Neural cell (in vitro differentiated cells): Measurements from ENCODE around the gene BLTP2. TPM values are rescaled to one million over a fixed set of nuclear protein-coding genes. Genes with fewer than 3 reads are reported as not detected.

ENCODE experiments used
- H2AFZ ChIP-seq: fragments of 200-600, 300-800 bp; sonication (generic), shearing (Covaris generic); 2 replicates; pipeline ENCODE4 v1.6.0; 2014; ENCODE audit warnings: low read depth, mild to moderate bottlenecking, antibody characterized with exemption, low read length, moderate library complexity
- H3F3A ChIP-seq: fragments of 200-600 bp; shearing (Covaris generic); 2 replicates; pipeline ENCODE4 v1.6.1; 2016; ENCODE audit warnings: mild to moderate bottlenecking, moderate library complexity, mixed read lengths, antibody characterized with exemption, low read length; ENCODE audit not compliant: insufficient read depth, poor library complexity, severe bottlenecking
- H3K27ac ChIP-seq: fragments of 200-600, 300-800 bp; sonication (generic), shearing (Covaris generic); 2 replicates; pipeline ENCODE4 v1.5.1; 2014; ENCODE audit warnings: mild to moderate bottlenecking, low read length, moderate library complexity
- H3K27me3 ChIP-seq: fragments of 300-800, 200-600 bp; sonication (generic), shearing (Covaris generic); 2 replicates; pipeline ENCODE4 v1.6.0; 2014; ENCODE audit warnings: mild to moderate bottlenecking, low read depth, low read length, moderate library complexity; ENCODE audit not compliant: insufficient read depth
- H3K36me3 ChIP-seq: fragments of 300-800, 200-600 bp; sonication (generic), shearing (Covaris generic); 2 replicates; pipeline ENCODE4 v1.5.1; 2014; ENCODE audit warnings: mild to moderate bottlenecking, antibody characterized with exemption, low read length, moderate library complexity; ENCODE audit not compliant: insufficient read depth
- H3K4me2 ChIP-seq: fragments of 300-800, 200-600 bp; sonication (generic), shearing (Covaris generic); 2 replicates; pipeline ENCODE4 v1.6.0; 2014; ENCODE audit warnings: mild to moderate bottlenecking, low read length
- H3K4me3 ChIP-seq: fragments of 300-800, 200-600 bp; sonication (generic), shearing (Covaris generic); 2 replicates; pipeline ENCODE4 v1.5.1; 2014; ENCODE audit warnings: mild to moderate bottlenecking, low read length, moderate library complexity
- H3K79me2 ChIP-seq: fragments of 200-600 bp; shearing (Covaris generic); replicated peaks from 2 replicates; pipeline ENCODE4 v1.6.0; 2014; ENCODE audit warnings: mild to moderate bottlenecking, low read length, moderate library complexity; ENCODE audit not compliant: insufficient read depth
- H3K9ac ChIP-seq: fragments of 300-800, 200-600 bp; sonication (generic), shearing (Covaris generic); 2 replicates; pipeline ENCODE4 v1.6.1; 2016; ENCODE audit warnings: mild to moderate bottlenecking, low read length, mixed read lengths
- H3K9me2 ChIP-seq: fragments of 200-600 bp; shearing (Covaris generic); 2 replicates; pipeline ENCODE4 v1.6.1; 2016; ENCODE audit warnings: mild to moderate bottlenecking, low read length, mixed read lengths; ENCODE audit not compliant: insufficient read depth
- H3K9me3 ChIP-seq: fragments of 200-600, 300-800 bp; sonication (generic), shearing (Covaris generic); 2 replicates; pipeline ENCODE4 v1.6.1; 2016; ENCODE audit warnings: mild to moderate bottlenecking, mixed run types, low read length, moderate library complexity, mixed read lengths
- H4K20me1 ChIP-seq: fragments of 200-600 bp; shearing (Covaris generic); 2 replicates; pipeline ENCODE4 v1.6.1; 2016; ENCODE audit warnings: mild to moderate bottlenecking, mixed run types; ENCODE audit not compliant: insufficient read depth
- CTCF ChIP-seq: fragments of 450-650 bp; IDR thresholded peaks from 2 replicates; pipeline ENCODE4 v1.5.1; 2014; ENCODE audit warnings: antibody characterized with exemption, mild to moderate bottlenecking, moderate library complexity; ENCODE audit not compliant: poor library complexity, severe bottlenecking
- EP300 ChIP-seq: fragments of 450-650 bp; conservative IDR thresholded peaks from 2 replicates; pipeline ENCODE4 v1.6.1; 2014; ENCODE audit warnings: antibody characterized with exemption, mild to moderate bottlenecking, moderate library complexity; ENCODE audit not compliant: poor library complexity, severe bottlenecking
- EZH2 ChIP-seq: fragments of 200-600, 300-800 bp; shearing (Covaris generic), sonication (generic); IDR thresholded peaks from 2 replicates; pipeline ENCODE4 v1.6.1; 2014; ENCODE audit warnings: antibody characterized with exemption, low read length, borderline replicate concordance, mild to moderate bottlenecking; ENCODE audit not compliant: insufficient read depth, poor library complexity, severe bottlenecking
- MXI1 ChIP-seq: fragments of 450-650 bp; conservative IDR thresholded peaks from 2 replicates; pipeline ENCODE4 v1.6.1; 2014; ENCODE audit warnings: antibody characterized with exemption, mild to moderate bottlenecking; ENCODE audit not compliant: poor library complexity, severe bottlenecking
- POLR2AphosphoS5 ChIP-seq: IDR thresholded peaks from 2 replicates; pipeline ENCODE4 v1.6.1; 2012
- RAD21 ChIP-seq: fragments of 450-650 bp; conservative IDR thresholded peaks from 2 replicates; pipeline ENCODE4 v1.6.1; 2014; ENCODE audit warnings: antibody characterized with exemption, mild to moderate bottlenecking, moderate library complexity
- REST ChIP-seq: IDR thresholded peaks from 2 replicates; pipeline ENCODE4 v1.6.1; 2012; ENCODE audit warnings: borderline replicate concordance
- SMC3 ChIP-seq: fragments of 450-650 bp; conservative IDR thresholded peaks from 2 replicates; pipeline ENCODE4 v1.6.1; 2014; ENCODE audit warnings: antibody characterized with exemption, mild to moderate bottlenecking, moderate library complexity; ENCODE audit not compliant: poor library complexity
- TAF1 ChIP-seq: IDR thresholded peaks from 2 replicates; pipeline ENCODE4 v1.6.1; 2012; ENCODE audit warnings: low read depth
- polyA plus RNA-seq: library from polyadenylated mRNA; depleted of rRNA; stranded (reverse); fragments of >200 nt; gene quantifications from 2 replicates; pipeline ENCODE4 v1.2.3, GENCODE V29; 2014

Gene BLTP2
- polyA plus RNA-seq, 1 donor from 2014 or later = 54.4 TPM

- Histone ChIP-seq H3K27me3 (no peaks in the 10 kb centered on the region), H3K9me2 (no peaks in the 10 kb centered on the region), H3K36me3 (peaks cover 3% of the 10 kb centered on the region), H3K4me3 (no peak overlapping the region), H3K27ac (no peak overlapping the region), H3K9ac (no peak overlapping the region), H3K79me2 (no peaks in the 10 kb centered on the region), H3F3A (no peaks in the 10 kb centered on the region), H2AFZ (no peak overlapping the region), H3K4me2 (no peak overlapping the region), H3K9me3 (no peaks in the 10 kb centered on the region), H4K20me1 (no peaks in the 10 kb centered on the region)
- TF ChIP-seq CTCF (no peak), EP300 (no peak), MXI1 (no peak), TAF1 (no peak), REST (no peak), RAD21 (no peak), EZH2 (no peak), SMC3 (no peak), POLR2AphosphoS5 (no peak)
These were observed 26.5 kb downstream of the BLTP2 start for GRCh38 chr17:28618464-28618863.

- Histone ChIP-seq H3K36me3 (peaks cover 3% of the 10 kb centered on the region), H4K20me1 (no peaks in the 10 kb centered on the region), H3K9me3 (no peaks in the 10 kb centered on the region), H3K79me2 (no peaks in the 10 kb centered on the region), H3K4me2 (no peak overlapping the region), H3K27me3 (no peaks in the 10 kb centered on the region), H3K9me2 (no peaks in the 10 kb centered on the region), H3K27ac (no peak overlapping the region), H3K4me3 (no peak overlapping the region), H3K9ac (no peak overlapping the region), H3F3A (no peaks in the 10 kb centered on the region), H2AFZ (no peak overlapping the region)
- no peak for TF ChIP-seq MXI1
- no peak for TF ChIP-seq SMC3
- no peak for TF ChIP-seq TAF1
- TF ChIP-seq RAD21 = no peak
- no peak for TF ChIP-seq EP300
- TF ChIP-seq REST = no peak
- no peak for TF ChIP-seq CTCF
- TF ChIP-seq POLR2AphosphoS5 = no peak
- no peak for TF ChIP-seq EZH2
These were observed 28.7 kb downstream of the BLTP2 start for GRCh38 chr17:28616281-28616680.
